DMS79 treated with DMSO at 0.1 percent for 48 hours (cell line): ENCODE results near the gene IFITM1.
"Not testable (repeated sequence)": the region's sequence is repeated elsewhere in the genome, so short reads cannot be mapped to it uniquely, and the experiment has no call there.

Experiments
- DNase-seq: peaks from one replicate; lab custom pipeline; 2025; lab: John Stamatoyannopoulos, UW

IFITM1 gene

GRCh38 chr11:308740-309665 is 4.8 kb upstream of the IFITM1 start:
- not testable (repeated sequence) for DNase-seq

GRCh38 chr11:309979-310572 is 3.8 kb upstream of the IFITM1 start:
- not testable (repeated sequence) for DNase-seq

- not testable (repeated sequence) for DNase-seq
These were observed 2.7 kb upstream of the IFITM1 start for GRCh38 chr11:311013-311748.

- DNase-seq: no peak
These were observed 1.6 kb upstream of the IFITM1 start for GRCh38 chr11:312092-312816.

- no peak for DNase-seq
These were observed 495 bp upstream of the IFITM1 start for GRCh38 chr11:313304-313786.

GRCh38 chr11:314554-314875 is 675 bp downstream of the IFITM1 start:
- not testable (repeated sequence) for DNase-seq

GRCh38 chr11:315051-315481 is 1.2 kb downstream of the IFITM1 start:
- DNase-seq: no peak

- DNase-seq: no peak
These were observed 1.7 kb downstream of the IFITM1 start for GRCh38 chr11:315516-315994.

- DNase-seq: no peak
These were observed 2.3 kb downstream of the IFITM1 start for GRCh38 chr11:316031-316701.

GRCh38 chr11:316891-317301 is 3.1 kb downstream of the IFITM1 start:
- DNase-seq: no peak

GRCh38 chr11:317668-318404 is 4.0 kb downstream of the IFITM1 start:
- not testable (repeated sequence) for DNase-seq

- DNase-seq: not testable (repeated sequence)
These were observed 4.7 kb downstream of the IFITM1 start for GRCh38 chr11:318405-319120.

GRCh38 chr11:319121-319887 is 5.5 kb downstream of the IFITM1 start:
- not testable (repeated sequence) for DNase-seq

GRCh38 chr11:319888-320273 is 6.0 kb downstream of the IFITM1 start:
- not testable (repeated sequence) for DNase-seq

- DNase-seq: no peak
These were observed 10.3 kb downstream of the IFITM1 start for GRCh38 chr11:324156-324555.

- not testable (repeated sequence) for DNase-seq
These were observed 11.0 kb downstream of the IFITM1 start for GRCh38 chr11:324593-325517.

GRCh38 chr11:325796-326591 is 12.2 kb downstream of the IFITM1 start:
- DNase-seq: no peak
